B cell (primary cell): ENCODE data around the gene TLK2. TPM values are rescaled to one million over a fixed set of nuclear protein-coding genes. Genes with fewer than 3 reads are reported as not detected.

Experiments
- ATAC-seq: fragments of 200-7000 bp; cut with Tn5 transposase; one replicate; pipeline ENCODE4 v1.10.0; 2021; ENCODE audit warnings: low read depth, mild to moderate bottlenecking, moderate number of reproducible peaks, moderate library complexity
- CTCF ChIA-PET: fragments of 350-600 bp; sonication (Branson Sonifier 250); formaldehyde crosslinking; loops from one replicate; lab custom pipeline; 2021; ENCODE audit warnings: antibody characterized with exemption, inconsistent platforms; lab: Charles Lee
- POLR2A ChIA-PET: fragments of 350-600 bp; sonication (Branson Sonifier 250); formaldehyde crosslinking; loops from one replicate; lab custom pipeline; 2021; ENCODE audit warnings: antibody characterized with exemption; lab: Charles Lee
- DNase-seq: peaks from one replicate; pipeline ENCODE4 v3.0.0; 2013
- H2AFZ ChIP-seq: 2 replicates; pipeline ENCODE4 v1.6.1; 2012; ENCODE audit warnings: mild to moderate bottlenecking, low read depth, low read length; ENCODE audit not compliant: insufficient read depth, poor library complexity, severe bottlenecking
- H3K27ac ChIP-seq, 2 donors: 1 replicate in 1 of 2; 2 replicates in 1 of 2; pipeline ENCODE4 v1.5.1; 2012 to 2013; ENCODE audit warnings: low read length in 2 of 2, mild to moderate bottlenecking in 2 of 2, moderate library complexity in 1 of 2
- H3K27me3 ChIP-seq, 4 experiments: fragments of 200-600 bp in 1 of 4; sonication (generic) in 1 of 4; replicated peaks in 1 of 4; 1 replicate in 2 of 4; 2 replicates in 2 of 4; pipeline versions ENCODE4 v1.6.1 to v1.7.0; 2013 to 2016; ENCODE audit warnings: low read length in 3 of 4, mild to moderate bottlenecking in 2 of 4, mixed read lengths in 1 of 4, moderate library complexity in 1 of 4; ENCODE audit not compliant: insufficient read depth in 4 of 4, control insufficient read depth in 3 of 4; ENCODE audit errors: control extremely low read depth in 1 of 4
- H3K36me3 ChIP-seq, 2 experiments: replicated peaks in 1 of 2; 1 replicate in 1 of 2; 2 replicates in 1 of 2; pipeline versions ENCODE4 v1.6.1 to v1.7.1; 2013; ENCODE audit warnings: low read length in 1 of 2; ENCODE audit not compliant: insufficient read depth in 2 of 2, control insufficient read depth in 1 of 2; ENCODE audit errors: control extremely low read depth in 1 of 2, extremely low read depth in 1 of 2
- H3K4me1 ChIP-seq, 2 donors: fragments of 200-600 bp in 1 of 2; sonication (generic) in 1 of 2; 1 replicate in 1 of 2; 2 replicates in 1 of 2; pipeline versions ENCODE4 v1.5.1 to v1.6.1; 2013 to 2017; ENCODE audit warnings: low read length in 2 of 2; ENCODE audit not compliant: control insufficient read depth in 2 of 2, insufficient read depth in 2 of 2
- H3K4me2 ChIP-seq: replicated peaks from 2 replicates; pipeline ENCODE3; 2012; ENCODE audit warnings: mild to moderate bottlenecking, low read depth, low read length; ENCODE audit not compliant: poor library complexity, severe bottlenecking
- H3K4me3 ChIP-seq, 5 experiments: fragments of 200-600 bp in 1 of 5; sonication (generic) in 1 of 5; 1 replicate in 3 of 5; 2 replicates in 2 of 5; pipeline versions ENCODE4 v1.5.1 to v1.7.0; 2011 to 2016; ENCODE audit warnings: low read length in 4 of 5, mild to moderate bottlenecking in 4 of 5, low read depth in 2 of 5, control low read depth in 1 of 5, moderate library complexity in 1 of 5; ENCODE audit not compliant: insufficient read depth in 1 of 5; ENCODE audit errors: control extremely low read depth in 1 of 5, extremely low read depth in 1 of 5
- H3K79me2 ChIP-seq: fragments of 200-600 bp; sonication (generic); one replicate; pipeline ENCODE4 v1.6.0; 2016; ENCODE audit warnings: low read length; ENCODE audit not compliant: control insufficient read depth, insufficient read depth
- H3K9ac ChIP-seq: fragments of 200-600 bp; sonication (generic); 2 replicates; pipeline ENCODE4 v1.6.1; 2017; ENCODE audit warnings: mild to moderate bottlenecking, low read length, moderate library complexity
- H3K9me3 ChIP-seq, 3 donors: one replicate each; pipeline versions ENCODE4 v1.6.1 to v1.7.1; 2013; ENCODE audit warnings: low read length in 2 of 3; ENCODE audit not compliant: control insufficient read depth in 2 of 3, insufficient read depth in 1 of 3; ENCODE audit errors: control extremely low read depth in 1 of 3
- H4K20me1 ChIP-seq: 2 replicates; pipeline ENCODE4 v1.6.0; 2012; ENCODE audit warnings: mild to moderate bottlenecking, low read length; ENCODE audit not compliant: insufficient read depth, control insufficient read depth, poor library complexity, severe bottlenecking
- H3K27ac Mint-ChIP-seq: one replicate; pipeline ENCODE4 v1.8.0; 2021; ENCODE audit warnings: mixed read lengths
- H3K27me3 Mint-ChIP-seq: one replicate; pipeline ENCODE4 v1.8.0; 2021; ENCODE audit warnings: mixed read lengths
- H3K4me1 Mint-ChIP-seq: one replicate; pipeline ENCODE4 v1.8.0; 2021; ENCODE audit warnings: mixed read lengths
- H3K4me3 Mint-ChIP-seq: one replicate; pipeline ENCODE4 v1.8.0; 2021; ENCODE audit warnings: mixed read lengths
- H3K9me3 Mint-ChIP-seq: one replicate; pipeline ENCODE4 v1.8.0; 2022; ENCODE audit warnings: mixed read lengths; ENCODE audit not compliant: insufficient read depth
- EZH2 ChIP-seq: IDR thresholded peaks from 2 replicates; pipeline ENCODE4 v1.6.1; 2012; ENCODE audit warnings: borderline replicate concordance, low read depth, mild to moderate bottlenecking, moderate library complexity, low read length; ENCODE audit not compliant: insufficient read depth, poor library complexity, severe bottlenecking
- WGBS: methylation state at CpG from one replicate; pipeline ENCODE4 v1.1.5; 2013; ENCODE audit warnings: missing lambda C conversion rate; ENCODE audit not compliant: insufficient coverage; 5-methylcytosine and 5-hydroxymethylcytosine counted together
- intact Hi-C: fragments of 100-400 bp; cut with micrococcal nuclease; formaldehyde crosslinking; loops from one replicate; pipeline ENCODE4 v1.10.0; 2022
- polyA plus RNA-seq: library from polyadenylated mRNA; depleted of rRNA; stranded (reverse); fragments of >200 nt; gene quantifications from 2 replicates; pipeline ENCODE4 v1.2.3, GENCODE V29; 2012
- small RNA-seq: library from RNA; depleted of rRNA; stranded (forward); fragments of <200 nt; gene quantifications from one replicate; pipeline ENCODE3, GENCODE V24; 2012; ENCODE audit warnings: low replicate concordance, low read depth; ENCODE audit not compliant: insufficient read length
- total RNA-seq, 2 donors: library from RNA; stranded (reverse); fragments of 120-200 nt in 1 of 2; gene quantifications; 1 replicate in 1 of 2; 2 replicates in 1 of 2; pipeline versions ENCODE4 v1.2.3 to v1.2.4, GENCODE V29; 2013 to 2022
- TF ChIP-seq, protein P1 (sequence below): fragments of 200-600 bp; IDR thresholded peaks from one replicate; pipeline ENCODE4 v1.8.0; 2022; ENCODE audit warnings: antibody characterized with exemption, mild to moderate bottlenecking

The TLK2 gene
- total and polyA plus RNA-seq, 2 donors (not counting 1 experiment from before 2014, with no cell fraction given): 36.3 to 75.3 TPM

DNA sequence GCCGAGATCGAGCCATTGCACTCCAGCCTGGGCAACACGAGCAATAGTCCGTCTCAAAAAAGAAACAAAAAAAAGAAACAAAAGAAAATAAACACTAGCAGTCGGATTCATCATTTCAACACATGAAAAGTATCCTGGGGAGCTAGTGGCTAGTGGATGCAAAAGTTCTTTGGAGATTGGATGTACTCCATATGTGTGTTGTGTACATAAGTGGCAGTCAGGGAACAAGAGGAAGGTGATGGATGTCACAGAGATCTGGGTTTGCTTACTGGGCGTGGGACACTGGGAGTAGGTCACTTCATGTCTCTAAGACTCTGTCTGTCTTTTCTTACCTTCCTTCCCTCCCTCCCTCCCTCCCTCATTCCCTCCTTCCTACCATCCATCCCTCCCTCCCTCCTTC, 184.2 kb downstream of the TLK2 start:
- POLR2A ChIA-PET: no interaction called here
- no peak overlapping the region for H3K4me2 ChIP-seq
- H3K27me3 Mint-ChIP-seq: no peaks in the 10 kb centered on the region
- intact Hi-C loops: no loop called here
- no peak overlapping the region for H3K4me3 Mint-ChIP-seq
- TF ChIP-seq EZH2: no peak
- TF ChIP-seq, protein P1, sequence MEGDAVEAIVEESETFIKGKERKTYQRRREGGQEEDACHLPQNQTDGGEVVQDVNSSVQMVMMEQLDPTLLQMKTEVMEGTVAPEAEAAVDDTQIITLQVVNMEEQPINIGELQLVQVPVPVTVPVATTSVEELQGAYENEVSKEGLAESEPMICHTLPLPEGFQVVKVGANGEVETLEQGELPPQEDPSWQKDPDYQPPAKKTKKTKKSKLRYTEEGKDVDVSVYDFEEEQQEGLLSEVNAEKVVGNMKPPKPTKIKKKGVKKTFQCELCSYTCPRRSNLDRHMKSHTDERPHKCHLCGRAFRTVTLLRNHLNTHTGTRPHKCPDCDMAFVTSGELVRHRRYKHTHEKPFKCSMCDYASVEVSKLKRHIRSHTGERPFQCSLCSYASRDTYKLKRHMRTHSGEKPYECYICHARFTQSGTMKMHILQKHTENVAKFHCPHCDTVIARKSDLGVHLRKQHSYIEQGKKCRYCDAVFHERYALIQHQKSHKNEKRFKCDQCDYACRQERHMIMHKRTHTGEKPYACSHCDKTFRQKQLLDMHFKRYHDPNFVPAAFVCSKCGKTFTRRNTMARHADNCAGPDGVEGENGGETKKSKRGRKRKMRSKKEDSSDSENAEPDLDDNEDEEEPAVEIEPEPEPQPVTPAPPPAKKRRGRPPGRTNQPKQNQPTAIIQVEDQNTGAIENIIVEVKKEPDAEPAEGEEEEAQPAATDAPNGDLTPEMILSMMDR: no peak
- H3K27ac ChIP-seq: no peak overlapping the region
- H3K4me1 ChIP-seq: no peaks in the 10 kb centered on the region
- H3K9me3 Mint-ChIP-seq: peaks cover 8% of the 10 kb centered on the region
- CTCF ChIA-PET: no interaction called here
- no peaks in the 10 kb centered on the region for H4K20me1 ChIP-seq
- no peak overlapping the region for H2AFZ ChIP-seq
- no peak overlapping the region for H3K9ac ChIP-seq
- no peak for ATAC-seq
- H3K27me3 ChIP-seq: no peaks in the 10 kb centered on the region
- no peak overlapping the region for H3K4me3 ChIP-seq
- DNase-seq: no peak
- H3K27ac Mint-ChIP-seq: no peak overlapping the region
- no peaks in the 10 kb centered on the region for H3K79me2 ChIP-seq
- no peaks in the 10 kb centered on the region for H3K4me1 Mint-ChIP-seq
- WGBS: 100% methylated on average over 4 of the region's 6 CpGs
- H3K9me3 ChIP-seq: peaks cover 0 to 3% (median 0%) of the 10 kb centered on the region in 3 donors
- no peaks in the 10 kb centered on the region for H3K36me3 ChIP-seq

Small RNA genes lying within 50 kb of the gene (small RNA-seq; reads per million reads assigned to genes)
- not detected for gene RF00019

Other genes starting within 250 kb of the TLK2 start
- gene EFCAB3, start 98.3 kb upstream of the TLK2 start, total RNA-seq: not detected in 2 replicates
- not detected in 2 replicates for gene EFCAB3, start 98.3 kb upstream of the TLK2 start, polyA plus RNA-seq
- gene METTL2A, start 54.9 kb upstream of the TLK2 start, total RNA-seq: 16.2 and 17.0 TPM in 2 replicates
- gene METTL2A, start 54.9 kb upstream of the TLK2 start, polyA plus RNA-seq: 3.8 and 5.9 TPM in 2 replicates
- gene MRC2, start 148.8 kb downstream of the TLK2 start, total RNA-seq: 0.34 and 0.36 TPM in 2 replicates
- gene MRC2, start 148.8 kb downstream of the TLK2 start, polyA plus RNA-seq: 0.09 and 0.37 TPM in 2 replicates